Smooth muscle cell (in vitro differentiated cells): ENCODE measurements around the gene CMYA5. TPM values are rescaled to one million over a fixed set of nuclear protein-coding genes. Genes with fewer than 3 reads are reported as not detected.

Experiments used
- DNase-seq: peaks from one replicate; lab custom pipeline; 2025; ENCODE audit not compliant: unreplicated experiment; lab: John Stamatoyannopoulos, UW
- H2AFZ ChIP-seq: fragments of 200-600 bp; sonication (generic); 2 replicates; pipeline ENCODE4 v1.6.0; 2016; ENCODE audit warnings: antibody characterized with exemption, low read depth, mild to moderate bottlenecking
- H3F3A ChIP-seq: fragments of 200-600 bp; sonication (generic); 2 replicates; pipeline ENCODE4 v1.6.0; 2017; ENCODE audit warnings: antibody characterized with exemption, low read depth
- H3K27ac ChIP-seq: fragments of 200-600 bp; sonication (generic); 2 replicates; pipeline ENCODE4 v1.5.1; 2016; ENCODE audit warnings: low read depth, mild to moderate bottlenecking
- H3K27me3 ChIP-seq: fragments of 200-600 bp; sonication (generic); 2 replicates; pipeline ENCODE4 v1.6.1; 2016; ENCODE audit warnings: low read depth, mild to moderate bottlenecking
- H3K36me3 ChIP-seq: fragments of 200-600 bp; sonication (generic); 2 replicates; pipeline ENCODE4 v1.5.1; 2016; ENCODE audit warnings: low read depth
- H3K4me1 ChIP-seq: fragments of 200-600 bp; sonication (generic); 2 replicates; pipeline ENCODE4 v1.5.1; 2016; ENCODE audit warnings: low read depth
- H3K4me2 ChIP-seq: fragments of 200-600 bp; sonication (generic); 2 replicates; pipeline ENCODE4 v1.6.0; 2016; ENCODE audit warnings: mild to moderate bottlenecking
- H3K4me3 ChIP-seq: fragments of 200-600 bp; sonication (generic); 2 replicates; pipeline ENCODE4 v1.5.1; 2016; ENCODE audit warnings: mild to moderate bottlenecking
- H3K79me2 ChIP-seq: fragments of 200-600 bp; sonication (generic); 2 replicates; pipeline ENCODE4 v1.6.0; 2016; ENCODE audit warnings: low read depth, mild to moderate bottlenecking
- H3K9ac ChIP-seq: fragments of 200-600 bp; sonication (generic); 2 replicates; pipeline ENCODE4 v1.6.0; 2016; ENCODE audit warnings: low read depth
- H3K9me3 ChIP-seq: fragments of 200-600 bp; sonication (generic); replicated peaks from 2 replicates; pipeline ENCODE4 v1.5.1; 2016; ENCODE audit warnings: low read depth
- H4K20me1 ChIP-seq: fragments of 200-600 bp; sonication (generic); 2 replicates; pipeline ENCODE4 v1.6.0; 2016; ENCODE audit warnings: low read depth
- WGBS: methylation state at CpG from one replicate; pipeline ENCODE4 v1.1.7; 2016; ENCODE audit warnings: low lambda C conversion rate; 5-methylcytosine and 5-hydroxymethylcytosine counted together
- polyA plus RNA-seq: library from polyadenylated mRNA; unstranded; fragments of >200 nt; fragmentation: Nextera tagmentation; extraction: Ambion mirVana; gene quantifications from 2 replicates; pipeline ENCODE4 v1.2.1, GENCODE V29; 2016
- total RNA-seq: library from RNA; depleted of rRNA; stranded (reverse); fragments of >200 nt; gene quantifications from 2 replicates; pipeline ENCODE4 v1.2.3, GENCODE V29; 2014
- TF ChIP-seq, protein P1 (sequence below): fragments of 200-600 bp; sonication (generic); IDR thresholded peaks from 2 replicates; pipeline ENCODE4 v1.5.1; 2017; ENCODE audit warnings: borderline replicate concordance, mild to moderate bottlenecking, antibody characterized with exemption; ENCODE audit not compliant: insufficient read depth, poor library complexity, severe bottlenecking

The CMYA5 gene
- total and polyA plus RNA-seq, 2 experiments from 2014 or later = 0.31 to 1.9 TPM

DNA sequence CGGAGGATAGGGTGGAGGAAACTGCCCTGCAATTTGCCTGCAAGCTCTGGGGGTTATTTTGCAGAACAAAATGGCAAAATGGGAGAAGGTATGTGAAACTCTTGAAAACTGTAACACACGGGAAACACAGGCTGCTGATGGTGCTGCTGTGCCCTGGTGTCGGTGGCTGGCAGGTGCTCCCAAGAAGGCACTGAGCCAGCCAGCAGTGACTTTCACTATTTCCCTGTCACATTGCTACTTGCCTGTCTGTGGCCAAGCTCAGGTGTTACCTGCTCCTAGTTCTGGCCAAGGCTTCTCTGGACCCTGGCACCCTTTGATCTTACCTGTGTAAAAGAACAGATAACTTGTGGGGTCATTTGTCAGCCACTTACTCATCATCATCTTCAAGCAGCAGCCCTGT is 102.2 kb downstream of the CMYA5 start:
- no peaks in the 10 kb centered on the region for H3K79me2 ChIP-seq
- H3K4me3 ChIP-seq = no peak overlapping the region
- no peak overlapping the region for H3K4me2 ChIP-seq
- H3K36me3 ChIP-seq = no peaks in the 10 kb centered on the region
- H3K9ac ChIP-seq = no peak overlapping the region
- H3K27ac ChIP-seq = no peak overlapping the region
- TF ChIP-seq, protein P1, sequence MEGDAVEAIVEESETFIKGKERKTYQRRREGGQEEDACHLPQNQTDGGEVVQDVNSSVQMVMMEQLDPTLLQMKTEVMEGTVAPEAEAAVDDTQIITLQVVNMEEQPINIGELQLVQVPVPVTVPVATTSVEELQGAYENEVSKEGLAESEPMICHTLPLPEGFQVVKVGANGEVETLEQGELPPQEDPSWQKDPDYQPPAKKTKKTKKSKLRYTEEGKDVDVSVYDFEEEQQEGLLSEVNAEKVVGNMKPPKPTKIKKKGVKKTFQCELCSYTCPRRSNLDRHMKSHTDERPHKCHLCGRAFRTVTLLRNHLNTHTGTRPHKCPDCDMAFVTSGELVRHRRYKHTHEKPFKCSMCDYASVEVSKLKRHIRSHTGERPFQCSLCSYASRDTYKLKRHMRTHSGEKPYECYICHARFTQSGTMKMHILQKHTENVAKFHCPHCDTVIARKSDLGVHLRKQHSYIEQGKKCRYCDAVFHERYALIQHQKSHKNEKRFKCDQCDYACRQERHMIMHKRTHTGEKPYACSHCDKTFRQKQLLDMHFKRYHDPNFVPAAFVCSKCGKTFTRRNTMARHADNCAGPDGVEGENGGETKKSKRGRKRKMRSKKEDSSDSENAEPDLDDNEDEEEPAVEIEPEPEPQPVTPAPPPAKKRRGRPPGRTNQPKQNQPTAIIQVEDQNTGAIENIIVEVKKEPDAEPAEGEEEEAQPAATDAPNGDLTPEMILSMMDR = no peak
- H2AFZ ChIP-seq = no peak overlapping the region
- no peaks in the 10 kb centered on the region for H3F3A ChIP-seq
- H3K4me1 ChIP-seq = no peaks in the 10 kb centered on the region
- WGBS = 93% methylated on average over 3 of the region's 3 CpGs
- H3K27me3 ChIP-seq = no peaks in the 10 kb centered on the region
- no peaks in the 10 kb centered on the region for H3K9me3 ChIP-seq
- no peaks in the 10 kb centered on the region for H4K20me1 ChIP-seq
- no peak for DNase-seq

DNA sequence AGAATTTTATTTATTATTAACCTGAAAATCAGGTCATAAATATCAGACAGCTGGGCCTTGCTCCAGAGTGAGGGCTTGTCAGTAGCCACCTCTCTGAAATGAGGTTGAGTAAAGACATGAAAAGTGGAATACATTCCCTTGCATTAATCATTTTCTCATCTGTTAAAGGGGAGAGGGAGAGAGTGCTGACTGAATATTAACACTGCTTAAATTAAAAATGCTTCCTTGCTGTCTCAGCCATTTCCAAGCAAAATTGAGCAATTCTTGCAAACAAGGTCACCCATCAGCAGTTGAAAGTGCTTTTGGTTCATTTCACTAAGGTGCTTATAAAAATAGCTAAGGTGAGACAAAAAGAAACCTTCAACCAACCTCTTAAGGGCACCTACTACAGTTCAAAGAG is 102.8 kb downstream of the CMYA5 start:
- Histone ChIP-seq H3K4me2 (no peak overlapping the region), H3K4me3 (no peak overlapping the region), H3K27ac (no peak overlapping the region), H3F3A (no peaks in the 10 kb centered on the region), H2AFZ (no peak overlapping the region), H3K27me3 (no peaks in the 10 kb centered on the region), H3K4me1 (no peaks in the 10 kb centered on the region), H4K20me1 (no peaks in the 10 kb centered on the region), H3K36me3 (no peaks in the 10 kb centered on the region), H3K79me2 (no peaks in the 10 kb centered on the region), H3K9ac (no peak overlapping the region), H3K9me3 (no peaks in the 10 kb centered on the region)
- TF ChIP-seq, protein P1 = no peak
- no peak for DNase-seq

GRCh38 chr5:79793304-79793703 is 103.7 kb downstream of the CMYA5 start:
- 91% methylated on average over 7 of the region's 7 CpGs for WGBS
- no peak overlapping the region for H3K4me3 ChIP-seq
- no peak overlapping the region for H3K9ac ChIP-seq
- no peaks in the 10 kb centered on the region for H3K9me3 ChIP-seq
- H3F3A ChIP-seq = no peaks in the 10 kb centered on the region
- no peak overlapping the region for H2AFZ ChIP-seq
- H3K4me2 ChIP-seq = no peak overlapping the region
- H3K27me3 ChIP-seq = no peaks in the 10 kb centered on the region
- no peak overlapping the region for H3K27ac ChIP-seq
- no peaks in the 10 kb centered on the region for H3K4me1 ChIP-seq
- no peaks in the 10 kb centered on the region for H4K20me1 ChIP-seq
- TF ChIP-seq, protein P1 = no peak
- H3K79me2 ChIP-seq = no peaks in the 10 kb centered on the region
- no peak for DNase-seq
- no peaks in the 10 kb centered on the region for H3K36me3 ChIP-seq

GRCh38 chr5:79793722-79794121 is 104.1 kb downstream of the CMYA5 start:
- Histone ChIP-seq H2AFZ (no peak overlapping the region), H3K4me3 (no peak overlapping the region), H3F3A (no peaks in the 10 kb centered on the region), H3K4me1 (no peaks in the 10 kb centered on the region), H3K79me2 (no peaks in the 10 kb centered on the region), H3K9ac (no peak overlapping the region), H3K27me3 (no peaks in the 10 kb centered on the region), H3K4me2 (no peak overlapping the region), H4K20me1 (no peaks in the 10 kb centered on the region), H3K27ac (no peak overlapping the region), H3K36me3 (no peaks in the 10 kb centered on the region), H3K9me3 (no peaks in the 10 kb centered on the region)
- DNase-seq = no peak
- TF ChIP-seq, protein P1 = no peak
